CD4-positive, alpha-beta memory T cell (primary cell): ENCODE data around the gene GGT6. TPM values are rescaled to one million over a fixed set of nuclear protein-coding genes. Genes with fewer than 3 reads are reported as not detected.
A peak's percentile ranks its signal among the peaks of the same experiment; 100 is the strongest.
"Not testable (repeated sequence)": the region's sequence is repeated elsewhere in the genome, so short reads cannot be mapped to it uniquely, and the experiment has no call there.

Experiments used
- CTCF ChIA-PET: fragments of 350-600 bp; sonication (Branson Sonifier 250); formaldehyde crosslinking; loops from one replicate; lab custom pipeline; 2021; ENCODE audit warnings: inconsistent platforms; ENCODE audit not compliant: partially characterized antibody; lab: Charles Lee
- POLR2A ChIA-PET: fragments of 350-600 bp; sonication (Branson Sonifier 250); formaldehyde crosslinking; loops from one replicate; lab custom pipeline; 2021; ENCODE audit not compliant: partially characterized antibody; lab: Charles Lee
- DNase-seq, 5 donors: peaks; one replicate each; pipeline versions ENCODE4 v3.0.0 to v3.0.0-alpha.2; 2020 to 2022; ENCODE audit warnings: mixed read lengths in 1 of 5
- H3K27ac ChIP-seq: one replicate; pipeline ENCODE4 v1.7.0; 2013; ENCODE audit warnings: low read depth, low read length
- H3K27me3 ChIP-seq: 2 replicates; pipeline ENCODE4 v1.7.0; 2013; ENCODE audit warnings: mild to moderate bottlenecking, low read length, moderate library complexity; ENCODE audit not compliant: insufficient read depth
- H3K36me3 ChIP-seq: 2 replicates; pipeline ENCODE4 v1.7.0; 2013; ENCODE audit warnings: mild to moderate bottlenecking, low read length, moderate library complexity; ENCODE audit not compliant: insufficient read depth
- H3K4me1 ChIP-seq: 2 replicates; pipeline ENCODE4 v1.7.0; 2013; ENCODE audit warnings: mild to moderate bottlenecking, low read length, moderate library complexity; ENCODE audit not compliant: insufficient read depth
- H3K4me3 ChIP-seq, 2 donors: one replicate each; pipeline ENCODE4 v1.7.0; 2013; ENCODE audit warnings: low read length in 2 of 2, mild to moderate bottlenecking in 1 of 2
- H3K9me3 ChIP-seq, 2 donors: one replicate each; pipeline ENCODE4 v1.7.0; 2013; ENCODE audit warnings: low read length in 2 of 2, control low read depth in 1 of 2; ENCODE audit not compliant: control insufficient read depth in 1 of 2
- H3K27ac Mint-ChIP-seq, 7 donors: one replicate each; pipeline ENCODE4 v1.8.0; 2020 to 2021; ENCODE audit warnings: mixed read lengths in 7 of 7, mild to moderate bottlenecking in 6 of 7, inconsistent platforms in 3 of 7, moderate library complexity in 3 of 7
- H3K27me3 Mint-ChIP-seq, 2 donors: one replicate each; pipeline ENCODE4 v1.8.0; 2020 to 2021; ENCODE audit warnings: mixed read lengths in 2 of 2
- H3K36me3 Mint-ChIP-seq, 2 donors: one replicate each; pipeline ENCODE4 v1.8.0; 2020 to 2021; ENCODE audit warnings: mixed read lengths in 2 of 2, inconsistent platforms in 1 of 2, mild to moderate bottlenecking in 1 of 2
- H3K4me1 Mint-ChIP-seq, 4 donors: one replicate each; pipeline ENCODE4 v1.8.0; 2020 to 2021; ENCODE audit warnings: mixed read lengths in 4 of 4, mild to moderate bottlenecking in 1 of 4
- H3K4me3 Mint-ChIP-seq, 8 donors: one replicate each; pipeline ENCODE4 v1.8.0; 2020 to 2021; ENCODE audit warnings: mixed read lengths in 8 of 8, mild to moderate bottlenecking in 7 of 8, moderate library complexity in 6 of 8, inconsistent platforms in 3 of 8
- H3K9me3 Mint-ChIP-seq, 8 donors: one replicate each; pipeline ENCODE4 v1.8.0; 2020 to 2021; ENCODE audit warnings: mixed read lengths in 8 of 8, mild to moderate bottlenecking in 5 of 8, inconsistent platforms in 3 of 8, moderate library complexity in 1 of 8
- intact Hi-C: fragments of 100-400 bp; cut with micrococcal nuclease; formaldehyde crosslinking; loops from one replicate; pipeline ENCODE4 v1.15.1; 2023
- polyA plus RNA-seq, 2 donors: library from polyadenylated mRNA; unstranded; fragments of 300-500 nt; fragmentation: Illumina TruSeq; gene quantifications; one replicate each; pipeline ENCODE4 v1.2.3, GENCODE V29; 2021
- total RNA-seq, 2 experiments: library from RNA; stranded (reverse); gene quantifications; one replicate each; pipeline ENCODE4 v1.2.3, GENCODE V29; 2021

The GGT6 gene
- total and polyA plus RNA-seq, 4 experiments from 2014 or later = not detected

- H3K4me1 ChIP-seq = no peaks in the 10 kb centered on the region
- H3K4me3 Mint-ChIP-seq = no peak overlapping the region
- POLR2A ChIA-PET = no interaction called here
- DNase-seq = no peak
- H3K27me3 ChIP-seq = no peaks in the 10 kb centered on the region
- H3K36me3 ChIP-seq = no peaks in the 10 kb centered on the region
- H3K9me3 ChIP-seq = no peaks in the 10 kb centered on the region
- peaks cover 0 to 5% (median 3%) of the 10 kb centered on the region in 4 donors for H3K4me1 Mint-ChIP-seq
- no peak overlapping the region for H3K4me3 ChIP-seq
- no peaks in the 10 kb centered on the region for H3K36me3 Mint-ChIP-seq
- H3K27ac ChIP-seq = no peak overlapping the region
- intact Hi-C loops = no loop called here
- no peaks in the 10 kb centered on the region for H3K9me3 Mint-ChIP-seq
- no peak overlapping the region for H3K27ac Mint-ChIP-seq
- CTCF ChIA-PET = no interaction called here
- H3K27me3 Mint-ChIP-seq = peaks cover 8 to 18% of the 10 kb centered on the region in 2 donors
These were observed 36.4 kb upstream of the GGT6 start for GRCh38 chr17:4596636-4597380.

GRCh38 chr17:4595685-4596342 lies 35.4 kb upstream of the GGT6 start:
- H3K4me1 Mint-ChIP-seq, CTCF ChIA-PET, POLR2A ChIA-PET, H3K4me3 Mint-ChIP-seq, H3K9me3 Mint-ChIP-seq, H3K4me3 ChIP-seq, H3K27ac ChIP-seq, H3K36me3 Mint-ChIP-seq, H3K27me3 ChIP-seq, H3K4me1 ChIP-seq, H3K27ac Mint-ChIP-seq, H3K9me3 ChIP-seq, DNase-seq, H3K36me3 ChIP-seq, intact Hi-C loops: not testable (repeated sequence)
- peaks cover 8 to 18% of the 10 kb centered on the region in 2 donors for H3K27me3 Mint-ChIP-seq

- Histone ChIP-seq H3K4me3 (no peak overlapping the region), H3K4me1 (no peaks in the 10 kb centered on the region), H3K36me3 (no peaks in the 10 kb centered on the region), H3K27ac (no peak overlapping the region), H3K27me3 (no peaks in the 10 kb centered on the region), H3K9me3 (no peaks in the 10 kb centered on the region)
- H3K4me1 Mint-ChIP-seq = peaks cover 0 to 5% (median 3%) of the 10 kb centered on the region in 4 donors
- peaks cover 11 to 23% of the 10 kb centered on the region in 2 donors for H3K27me3 Mint-ChIP-seq
- H3K36me3 Mint-ChIP-seq = no peaks in the 10 kb centered on the region
- H3K4me3 Mint-ChIP-seq = peak overlapping the region in 3 of 8 donors; percentile 33 to 59 (median 44)
- H3K9me3 Mint-ChIP-seq = no peaks in the 10 kb centered on the region
- POLR2A ChIA-PET = interaction anchor here (0.7 kb wide), 1 partner anchor 251 kb away, joined by 3 read pairs; no protein-coding TSS in a partner anchor
- CTCF ChIA-PET = interaction anchor here (0.6 to 1.1 kb wide), 2 partner anchors 29 to 30 kb away, joined by 3 read pairs; no protein-coding TSS in a partner anchor
- no peak overlapping the region for H3K27ac Mint-ChIP-seq
- DNase-seq = peak in 3 of 5 donors; percentile 9 to 12 (median 10)
- intact Hi-C loops = no loop called here
These were observed 34.7 kb upstream of the GGT6 start for GRCh38 chr17:4594931-4595684.

- Mint-ChIP-seq H3K9me3 (no peaks in the 10 kb centered on the region), H3K27me3 (peaks cover 11 to 23% of the 10 kb centered on the region in 2 donors), H3K4me3 (no peak overlapping the region), H3K36me3 (no peaks in the 10 kb centered on the region), H3K27ac (no peak overlapping the region), H3K4me1 (peaks cover 0 to 5% (median 3%) of the 10 kb centered on the region in 4 donors)
- no peaks in the 10 kb centered on the region for H3K36me3 ChIP-seq
- intact Hi-C loops = no loop called here
- no peaks in the 10 kb centered on the region for H3K9me3 ChIP-seq
- no peaks in the 10 kb centered on the region for H3K4me1 ChIP-seq
- POLR2A ChIA-PET = interaction anchor here (0.7 kb wide), 1 partner anchor 251 kb away, joined by 3 read pairs; no protein-coding TSS in a partner anchor
- H3K27me3 ChIP-seq = no peaks in the 10 kb centered on the region
- CTCF ChIA-PET = interaction anchor here (1.1 kb wide), 1 partner anchor 31 kb away, joined by 3 read pairs; no protein-coding TSS in a partner anchor
- no peak overlapping the region for H3K4me3 ChIP-seq
- no peak for DNase-seq
- H3K27ac ChIP-seq = no peak overlapping the region
These were observed 34.0 kb upstream of the GGT6 start for GRCh38 chr17:4594406-4594805.

- Histone ChIP-seq H3K27ac (no peak overlapping the region), H3K9me3 (no peaks in the 10 kb centered on the region), H3K4me3 (no peak overlapping the region), H3K4me1 (no peaks in the 10 kb centered on the region), H3K36me3 (no peaks in the 10 kb centered on the region), H3K27me3 (no peaks in the 10 kb centered on the region)
- intact Hi-C loops = no loop called here
- Mint-ChIP-seq H3K27ac (no peak overlapping the region), H3K36me3 (no peaks in the 10 kb centered on the region), H3K4me3 (no peak overlapping the region), H3K4me1 (peaks cover 0 to 5% (median 3%) of the 10 kb centered on the region in 4 donors), H3K9me3 (no peaks in the 10 kb centered on the region), H3K27me3 (peaks cover 14 to 26% of the 10 kb centered on the region in 2 donors)
- no peak for DNase-seq
- ChIA-PET CTCF (no interaction called here), POLR2A (no interaction called here)
These were observed 32.6 kb upstream of the GGT6 start for GRCh38 chr17:4593021-4593421.

GRCh38 chr17:4592240-4593005 lies 32.0 kb upstream of the GGT6 start:
- Mint-ChIP-seq H3K9me3 (no peaks in the 10 kb centered on the region), H3K36me3 (no peaks in the 10 kb centered on the region), H3K27ac (peak overlapping the region in 2 of 7 donors; percentile 10 to 65), H3K4me3 (no peak overlapping the region), H3K4me1 (peaks cover 0 to 5% (median 3%) of the 10 kb centered on the region in 4 donors), H3K27me3 (peaks cover 10 to 22% of the 10 kb centered on the region in 2 donors)
- no peak overlapping the region for H3K27ac ChIP-seq
- DNase-seq = no peak
- no peaks in the 10 kb centered on the region for H3K36me3 ChIP-seq
- intact Hi-C loops = no loop called here
- H3K4me1 ChIP-seq = no peaks in the 10 kb centered on the region
- CTCF ChIA-PET = no interaction called here
- H3K27me3 ChIP-seq = no peaks in the 10 kb centered on the region
- H3K4me3 ChIP-seq = no peak overlapping the region
- POLR2A ChIA-PET = no interaction called here
- no peaks in the 10 kb centered on the region for H3K9me3 ChIP-seq
